Measurements from ENCODE around the gene FAR2. TPM values are rescaled to one million over a fixed set of nuclear protein-coding genes. Genes with fewer than 3 reads are reported as not detected.
A peak's percentile ranks its signal among the peaks of the same experiment; 100 is the strongest.

The FAR2 gene
- total RNA-seq, 1 experiment from 2014 or later: 22.1 TPM

DNA sequence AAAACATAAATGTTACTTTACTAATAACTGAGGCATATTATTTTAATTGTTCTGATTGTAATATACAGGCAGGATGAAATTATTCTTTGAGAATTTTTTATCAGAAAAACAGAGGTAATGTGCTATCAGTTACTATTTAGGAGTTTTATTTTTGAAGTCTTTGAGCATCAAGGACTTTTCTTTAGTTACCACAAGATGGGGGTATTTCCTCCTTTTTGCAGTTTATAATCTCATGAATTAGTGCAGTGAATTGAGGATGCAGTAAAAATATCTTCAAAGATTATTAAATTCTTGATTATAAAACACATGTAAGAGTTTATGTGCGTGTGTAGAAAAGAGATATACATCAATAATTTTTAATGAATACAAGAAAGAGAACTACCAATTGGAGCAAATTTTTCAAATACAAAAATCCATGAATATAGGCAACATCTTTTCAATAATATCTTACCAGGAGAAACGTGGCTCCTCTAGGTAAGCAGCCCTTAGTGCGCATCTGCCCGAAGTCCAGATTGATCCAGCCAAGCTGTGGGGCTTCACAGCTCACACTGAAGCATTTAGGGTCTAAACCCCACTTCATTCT is 160.3 kb downstream of the FAR2 start:
- H3K4me3 Mint-ChIP-seq: no peak overlapping the region
- H3K27me3 Mint-ChIP-seq (ENCODE audit: low read depth): no peaks in the 10 kb centered on the region
- H3T11ph ChIP-seq (ENCODE audit: low read length): no peak overlapping the region
- H3K4me2 ChIP-seq (ENCODE audit: insufficient read depth, insufficient read length, low read length): no peak overlapping the region
- H4K8ac ChIP-seq (replicated peaks; ENCODE audit: insufficient read length, low read depth, low read length): no peak overlapping the region
- H3K27me3 ChIP-seq (ENCODE audit: insufficient read depth, low read length): no peaks in the 10 kb centered on the region
- no peak overlapping the region for H2AK5ac ChIP-seq (ENCODE audit: insufficient read length, low read length)
- H3K79me1 ChIP-seq (ENCODE audit: insufficient read depth, low read depth, low read length, poor library complexity, severe bottlenecking): no peaks in the 10 kb centered on the region
- H3K27ac Mint-ChIP-seq: no peak overlapping the region
- no CpG with 5 or more reads among the region's 4 CpGs for WGBS (ENCODE audit: extremely low coverage, insufficient read length, low lambda C conversion rate)
- H3K27ac ChIP-seq (ENCODE audit: insufficient read length, low read depth, low read length): no peak overlapping the region
- TF ChIP-seq, protein P1, sequence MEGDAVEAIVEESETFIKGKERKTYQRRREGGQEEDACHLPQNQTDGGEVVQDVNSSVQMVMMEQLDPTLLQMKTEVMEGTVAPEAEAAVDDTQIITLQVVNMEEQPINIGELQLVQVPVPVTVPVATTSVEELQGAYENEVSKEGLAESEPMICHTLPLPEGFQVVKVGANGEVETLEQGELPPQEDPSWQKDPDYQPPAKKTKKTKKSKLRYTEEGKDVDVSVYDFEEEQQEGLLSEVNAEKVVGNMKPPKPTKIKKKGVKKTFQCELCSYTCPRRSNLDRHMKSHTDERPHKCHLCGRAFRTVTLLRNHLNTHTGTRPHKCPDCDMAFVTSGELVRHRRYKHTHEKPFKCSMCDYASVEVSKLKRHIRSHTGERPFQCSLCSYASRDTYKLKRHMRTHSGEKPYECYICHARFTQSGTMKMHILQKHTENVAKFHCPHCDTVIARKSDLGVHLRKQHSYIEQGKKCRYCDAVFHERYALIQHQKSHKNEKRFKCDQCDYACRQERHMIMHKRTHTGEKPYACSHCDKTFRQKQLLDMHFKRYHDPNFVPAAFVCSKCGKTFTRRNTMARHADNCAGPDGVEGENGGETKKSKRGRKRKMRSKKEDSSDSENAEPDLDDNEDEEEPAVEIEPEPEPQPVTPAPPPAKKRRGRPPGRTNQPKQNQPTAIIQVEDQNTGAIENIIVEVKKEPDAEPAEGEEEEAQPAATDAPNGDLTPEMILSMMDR (conservative IDR thresholded peaks at IDR 0.05): peak; percentile 70
- no peak overlapping the region for H3K56ac ChIP-seq (ENCODE audit: insufficient read length, low read depth, low read length)
- H4K91ac ChIP-seq (ENCODE audit: insufficient read length, low read depth, low read length): no peak overlapping the region
- H2BK5ac ChIP-seq (ENCODE audit: insufficient read length, low read length): no peak overlapping the region
- H3K14ac ChIP-seq (ENCODE audit: insufficient read depth, low read length): no peak overlapping the region
- no peak overlapping the region for H2AFZ ChIP-seq (ENCODE audit: low read length)
- no peaks in the 10 kb centered on the region for H3K4me1 Mint-ChIP-seq
- H2BK120ac ChIP-seq (ENCODE audit: low read depth, low read length, poor library complexity, severe bottlenecking): no peak overlapping the region
- no peaks in the 10 kb centered on the region for H3K79me2 ChIP-seq (ENCODE audit: insufficient read depth, low read length)
- H2BK15ac ChIP-seq (ENCODE audit: low read depth, low read length): no peak overlapping the region
- H3K36me3 Mint-ChIP-seq (ENCODE audit: insufficient read depth in 1 of 3, low read depth in 3 of 3): no peaks in the 10 kb centered on the region
- no peak overlapping the region for H3K4ac ChIP-seq (ENCODE audit: low read depth, low read length)
- H3K23me2 ChIP-seq (ENCODE audit: insufficient read length, low read depth, low read length, poor library complexity, severe bottlenecking): no peaks in the 10 kb centered on the region
- no peak overlapping the region for H4K5ac ChIP-seq (ENCODE audit: insufficient read length, low read depth, low read length)
- no peak overlapping the region for H3K9ac ChIP-seq (ENCODE audit: extremely low read depth, insufficient read length, low read length)
- no peaks in the 10 kb centered on the region for H4K20me1 ChIP-seq (ENCODE audit: control insufficient read depth, insufficient read depth, insufficient read length)
- no peaks in the 10 kb centered on the region for H3K4me1 ChIP-seq (ENCODE audit: insufficient read depth, low read length)
- no peak overlapping the region for H2BK12ac ChIP-seq (ENCODE audit: insufficient read length, low read depth, low read length)
- no peaks in the 10 kb centered on the region for H3K9me3 Mint-ChIP-seq
- DNase-seq: no peak
- H3K9me3 ChIP-seq (ENCODE audit: control insufficient read depth, low read depth, low read length): no peaks in the 10 kb centered on the region
- H3K18ac ChIP-seq (ENCODE audit: insufficient read length, low read depth, low read length): no peak overlapping the region
- H3K23ac ChIP-seq (ENCODE audit: insufficient read length, low read depth, low read length): no peak overlapping the region
- no peak overlapping the region for H2BK20ac ChIP-seq (ENCODE audit: low read depth, low read length, poor library complexity, severe bottlenecking)
